ENCODE results near the gene VCY1B.
"Not testable (repeated sequence)": the region's sequence is repeated elsewhere in the genome, so short reads cannot be mapped to it uniquely, and the experiment has no call there.

The VCY1B gene

DNA sequence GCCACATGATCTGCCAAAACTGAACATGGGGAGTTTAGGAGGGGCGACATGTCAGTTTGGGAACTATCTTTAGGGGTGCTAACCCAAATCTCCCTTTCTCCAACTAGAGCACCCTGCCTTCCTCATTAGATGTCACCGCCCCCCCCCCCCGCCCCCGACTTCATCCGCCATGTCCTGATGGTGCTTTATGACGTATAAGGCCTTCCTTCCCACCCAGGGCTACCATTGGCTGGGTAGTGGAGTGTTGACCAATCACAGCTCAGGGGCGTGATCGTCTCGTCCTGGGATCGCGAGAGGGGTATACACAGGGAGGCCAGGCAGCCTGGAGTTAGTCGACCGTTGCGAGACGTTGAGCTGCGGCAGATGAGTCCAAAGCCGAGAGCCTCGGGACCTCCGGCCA is at the start of gene VCY1B:
VCY1B (plus strand) TSS at position 301 of the 400 bp plus-strand sequence; CDS start at position 364, 63 bp downstream.
- in situ Hi-C loops (cut with HindIII; ENCODE audit: low sequenced_read_pairs); DNase-seq (ENCODE audit: low read depth, low spot score); H3K4me3 ChIP-seq (ENCODE audit: low read depth, low read length): not testable (repeated sequence)

DNA sequence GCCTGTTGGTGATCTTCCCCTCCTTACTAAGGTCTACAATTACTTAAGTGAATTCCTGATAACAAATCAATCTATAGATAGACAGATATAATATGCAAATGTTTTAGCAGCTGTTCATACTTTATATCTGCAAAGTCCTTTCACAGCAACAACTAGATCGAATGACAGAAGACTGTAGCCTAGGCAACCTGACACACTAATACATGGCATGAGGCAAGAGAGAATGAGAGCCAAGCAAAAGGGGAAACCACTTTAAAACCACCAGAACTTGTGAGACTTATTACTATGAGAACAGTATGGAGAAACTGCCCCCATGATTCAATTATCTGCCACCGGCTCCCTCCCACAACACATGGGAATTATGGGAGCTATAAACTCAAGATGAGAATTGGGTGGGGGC is 44.1 kb upstream of the VCY1B start:
- in situ Hi-C loops (cut with HindIII; ENCODE audit: low sequenced_read_pairs); H3K4me3 ChIP-seq (ENCODE audit: low read depth, low read length); DNase-seq (ENCODE audit: low read depth, low spot score): not testable (repeated sequence)

DNA sequence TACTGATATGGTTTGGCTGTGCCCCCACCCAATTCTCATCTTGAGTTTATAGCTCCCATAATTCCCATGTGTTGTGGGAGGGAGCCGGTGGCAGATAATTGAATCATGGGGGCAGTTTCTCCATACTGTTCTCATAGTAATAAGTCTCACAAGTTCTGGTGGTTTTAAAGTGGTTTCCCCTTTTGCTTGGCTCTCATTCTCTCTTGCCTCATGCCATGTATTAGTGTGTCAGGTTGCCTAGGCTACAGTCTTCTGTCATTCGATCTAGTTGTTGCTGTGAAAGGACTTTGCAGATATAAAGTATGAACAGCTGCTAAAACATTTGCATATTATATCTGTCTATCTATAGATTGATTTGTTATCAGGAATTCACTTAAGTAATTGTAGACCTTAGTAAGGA is 25.6 kb upstream of the VCY1B start:
- DNase-seq (ENCODE audit: low read depth, low spot score); in situ Hi-C loops (cut with HindIII; ENCODE audit: low sequenced_read_pairs); H3K4me3 ChIP-seq (ENCODE audit: low read depth, low read length): not testable (repeated sequence)

DNA sequence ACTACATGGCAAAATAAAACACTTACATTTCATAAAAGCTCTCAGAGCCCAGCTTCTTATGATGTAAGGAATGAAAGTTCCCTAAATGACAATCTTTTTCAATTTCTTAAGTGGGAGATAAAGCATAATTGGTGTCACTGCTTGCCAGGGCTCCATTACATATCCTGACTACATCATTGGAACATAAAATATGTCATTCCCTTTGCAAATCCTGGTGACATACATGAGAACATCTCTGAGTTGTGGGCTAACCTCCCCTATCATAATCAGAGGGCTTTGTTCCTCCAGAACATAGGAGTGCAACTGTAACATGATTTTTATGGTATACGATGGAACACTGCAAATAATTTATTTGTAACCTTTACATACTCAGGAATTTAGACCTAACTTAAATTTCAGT is 29.9 kb downstream of the VCY1B start:
- no peak for DNase-seq (ENCODE audit: low read depth, low spot score)
- H3K4me3 ChIP-seq (ENCODE audit: low read depth, low read length): no peak overlapping the region
- in situ Hi-C loops (cut with HindIII; ENCODE audit: low sequenced_read_pairs): no loop called here
- TF ChIP-seq, protein P1, sequence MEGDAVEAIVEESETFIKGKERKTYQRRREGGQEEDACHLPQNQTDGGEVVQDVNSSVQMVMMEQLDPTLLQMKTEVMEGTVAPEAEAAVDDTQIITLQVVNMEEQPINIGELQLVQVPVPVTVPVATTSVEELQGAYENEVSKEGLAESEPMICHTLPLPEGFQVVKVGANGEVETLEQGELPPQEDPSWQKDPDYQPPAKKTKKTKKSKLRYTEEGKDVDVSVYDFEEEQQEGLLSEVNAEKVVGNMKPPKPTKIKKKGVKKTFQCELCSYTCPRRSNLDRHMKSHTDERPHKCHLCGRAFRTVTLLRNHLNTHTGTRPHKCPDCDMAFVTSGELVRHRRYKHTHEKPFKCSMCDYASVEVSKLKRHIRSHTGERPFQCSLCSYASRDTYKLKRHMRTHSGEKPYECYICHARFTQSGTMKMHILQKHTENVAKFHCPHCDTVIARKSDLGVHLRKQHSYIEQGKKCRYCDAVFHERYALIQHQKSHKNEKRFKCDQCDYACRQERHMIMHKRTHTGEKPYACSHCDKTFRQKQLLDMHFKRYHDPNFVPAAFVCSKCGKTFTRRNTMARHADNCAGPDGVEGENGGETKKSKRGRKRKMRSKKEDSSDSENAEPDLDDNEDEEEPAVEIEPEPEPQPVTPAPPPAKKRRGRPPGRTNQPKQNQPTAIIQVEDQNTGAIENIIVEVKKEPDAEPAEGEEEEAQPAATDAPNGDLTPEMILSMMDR (IDR thresholded peaks at IDR 0.05; ENCODE audit: low read depth, low read length): no peak
